IPS-NIHi7 (cell line): Measurements from ENCODE around the gene FRMD5.

Experiments
- DNase-seq: peaks from one replicate; pipeline ENCODE4 v3.0.0; 2012; ENCODE audit warnings: mixed read lengths; ENCODE audit errors: extremely low spot score

FRMD5 gene

GRCh38 chr15:44093836-44094235 is 101.2 kb downstream of the FRMD5 start:
- DNase-seq = no peak

- DNase-seq = no peak
These were observed 102.8 kb downstream of the FRMD5 start for GRCh38 chr15:44092221-44092620.

- DNase-seq = no peak
These were observed 107.2 kb downstream of the FRMD5 start for GRCh38 chr15:44087578-44088465.

- DNase-seq = no peak
These were observed 110.3 kb downstream of the FRMD5 start for GRCh38 chr15:44084770-44085169.

GRCh38 chr15:44084171-44084570 is 110.9 kb downstream of the FRMD5 start:
- DNase-seq = no peak

GRCh38 chr15:44082558-44083157 is 112.4 kb downstream of the FRMD5 start:
- DNase-seq = no peak

GRCh38 chr15:44081026-44082013 is 113.8 kb downstream of the FRMD5 start:
- DNase-seq = no peak

GRCh38 chr15:44075535-44075934 is 119.5 kb downstream of the FRMD5 start:
- no peak for DNase-seq

- DNase-seq = no peak
These were observed 125.6 kb downstream of the FRMD5 start for GRCh38 chr15:44069489-44069888.

- no peak for DNase-seq
These were observed 126.7 kb downstream of the FRMD5 start for GRCh38 chr15:44068347-44068746.

GRCh38 chr15:44066211-44066827 is 128.8 kb downstream of the FRMD5 start:
- DNase-seq = peak; percentile 73

GRCh38 chr15:44064706-44065105 is 130.4 kb downstream of the FRMD5 start:
- no peak for DNase-seq

GRCh38 chr15:44058126-44058525 is 136.9 kb downstream of the FRMD5 start:
- no peak for DNase-seq

- DNase-seq = no peak
These were observed 149.4 kb downstream of the FRMD5 start for GRCh38 chr15:44045661-44046060.

- no peak for DNase-seq
These were observed 149.9 kb downstream of the FRMD5 start for GRCh38 chr15:44045217-44045616.

- peak; percentile 31 for DNase-seq
These were observed 156.3 kb downstream of the FRMD5 start for GRCh38 chr15:44038755-44039191.

- DNase-seq = no peak
These were observed 159.0 kb downstream of the FRMD5 start for GRCh38 chr15:44035781-44036699.

GRCh38 chr15:44034933-44035624 is 160.0 kb downstream of the FRMD5 start:
- no peak for DNase-seq

- no peak for DNase-seq
These were observed 160.7 kb downstream of the FRMD5 start for GRCh38 chr15:44034334-44034733.

GRCh38 chr15:44033894-44034293 is 161.2 kb downstream of the FRMD5 start:
- DNase-seq = no peak
